Keratinocyte (primary cell): ENCODE data around the gene PHACTR1.

Experiments
- CTCF ChIP-seq, 3 experiments: IDR thresholded peaks in 1 of 3; conservative IDR thresholded peaks in 1 of 3; optimal IDR thresholded peaks in 1 of 3; 2 replicates in 2 of 3; 3 replicates in 1 of 3; pipeline versions ENCODE3 to v1.5.1; 2011; ENCODE audit warnings: low read length in 3 of 3, mild to moderate bottlenecking in 3 of 3, moderate library complexity in 2 of 3, control low read depth in 1 of 3, inconsistent platforms in 1 of 3; ENCODE audit not compliant: insufficient read depth in 2 of 3; ENCODE audit errors: extremely low read depth in 1 of 3
- EZH2 ChIP-seq: IDR thresholded peaks from one replicate; pipeline ENCODE4 v1.6.1; 2012; ENCODE audit warnings: inconsistent platforms, mild to moderate bottlenecking, low read length, moderate library complexity

DNA sequence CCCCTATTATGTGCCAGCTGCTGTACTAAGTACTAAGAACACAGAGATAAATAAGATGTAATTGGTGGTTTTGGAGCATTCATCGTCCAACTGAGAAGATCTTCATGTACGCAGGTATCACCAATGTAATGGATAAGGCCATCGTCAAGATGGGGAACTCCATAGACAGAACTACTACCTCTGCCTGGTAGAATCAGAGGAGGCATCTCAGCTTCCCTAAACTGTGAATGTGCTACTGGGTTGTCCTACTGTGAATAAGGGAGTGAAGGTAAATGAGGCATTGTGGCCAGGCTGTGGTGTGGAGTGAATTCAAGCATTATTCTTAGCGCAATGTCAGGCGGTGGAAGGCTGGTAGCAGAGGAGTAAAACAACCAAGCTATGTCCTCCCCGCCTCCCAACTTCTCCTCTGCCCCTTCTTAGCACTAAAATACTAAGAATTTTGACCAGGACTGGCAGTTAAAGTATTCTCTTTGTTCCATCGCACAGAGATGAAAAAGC, 543.6 kb downstream of the PHACTR1 start:
- no peak for TF ChIP-seq CTCF (optimal IDR thresholded peaks at IDR 0.05 in 1 of 3, IDR thresholded peaks at IDR 0.05 in 1 of 3, conservative IDR thresholded peaks at IDR 0.05 in 1 of 3; ENCODE audit: extremely low read depth in 1 of 3, insufficient read depth in 2 of 3, low read length in 3 of 3)
- no peak for TF ChIP-seq EZH2
